ENCODE measurements around the gene ABLIM1.

The ABLIM1 gene

GRCh38 chr10:114508376-114508775 is 149.7 kb downstream of the ABLIM1 start:
- no peak for DNase-seq

GRCh38 chr10:114507449-114507848 is 150.6 kb downstream of the ABLIM1 start:
- no peak for DNase-seq

- no peak for DNase-seq
Measured at GRCh38 chr10:114506871-114507385, 151.1 kb downstream of the ABLIM1 start.

DNA sequence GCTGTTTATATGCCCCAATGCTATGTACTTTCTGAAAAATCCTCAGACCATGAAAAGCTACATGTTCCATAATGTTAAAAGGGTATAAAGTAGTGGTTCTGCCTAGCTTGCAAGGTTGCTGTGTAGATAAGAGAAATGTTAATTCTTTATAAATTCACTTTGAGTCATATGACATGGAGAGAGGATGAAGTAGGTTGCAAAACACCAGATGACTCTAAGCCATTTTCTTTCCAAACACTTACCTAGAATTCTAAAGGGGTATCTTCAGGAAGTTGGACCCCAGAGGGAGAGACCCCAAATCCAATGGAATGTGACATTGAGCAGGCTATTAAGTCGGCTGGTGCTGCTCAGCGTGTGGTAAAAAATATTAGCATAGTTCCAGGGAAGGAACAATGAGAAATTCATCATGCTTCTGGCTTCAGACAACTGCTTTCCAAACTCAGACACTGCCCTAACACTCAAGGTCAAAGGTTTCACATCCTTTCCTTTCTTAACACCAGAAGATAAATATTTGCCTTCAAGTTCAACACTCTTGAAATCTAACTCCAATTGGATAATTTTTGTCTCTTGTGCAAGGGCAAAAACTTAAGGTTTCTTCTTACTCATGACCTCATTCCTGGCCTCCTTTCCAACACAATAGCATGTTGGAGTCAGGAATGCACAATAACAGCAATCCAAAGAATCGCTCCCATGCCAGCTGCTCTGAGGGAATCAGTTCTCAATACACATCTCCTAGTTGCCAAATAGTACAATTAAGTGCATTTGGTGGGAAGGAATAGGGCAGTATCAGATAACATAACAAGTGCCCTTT is 153.1 kb downstream of the ABLIM1 start:
- DNase-seq = no peak

GRCh38 chr10:114502074-114502473 is 156.0 kb downstream of the ABLIM1 start:
- DNase-seq = no peak

DNA sequence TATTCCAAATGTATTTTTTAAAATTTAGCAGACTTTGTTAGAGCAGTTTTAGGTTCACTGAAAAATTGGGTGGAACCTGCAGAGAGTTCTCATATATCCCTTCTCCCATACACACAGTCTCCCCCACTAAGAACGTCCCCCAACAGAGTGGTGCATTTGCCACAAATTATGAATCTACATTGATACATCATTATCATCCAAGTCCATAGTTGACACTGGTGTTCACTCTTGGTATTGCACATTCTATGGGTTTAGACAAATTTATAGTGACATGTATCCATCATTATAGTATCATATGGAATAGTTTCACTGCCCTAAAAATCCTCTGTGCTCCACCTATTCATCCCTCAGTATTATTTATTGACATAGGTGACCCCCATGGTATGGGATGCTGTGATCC is 156.4 kb downstream of the ABLIM1 start:
- DNase-seq = no peak

DNA sequence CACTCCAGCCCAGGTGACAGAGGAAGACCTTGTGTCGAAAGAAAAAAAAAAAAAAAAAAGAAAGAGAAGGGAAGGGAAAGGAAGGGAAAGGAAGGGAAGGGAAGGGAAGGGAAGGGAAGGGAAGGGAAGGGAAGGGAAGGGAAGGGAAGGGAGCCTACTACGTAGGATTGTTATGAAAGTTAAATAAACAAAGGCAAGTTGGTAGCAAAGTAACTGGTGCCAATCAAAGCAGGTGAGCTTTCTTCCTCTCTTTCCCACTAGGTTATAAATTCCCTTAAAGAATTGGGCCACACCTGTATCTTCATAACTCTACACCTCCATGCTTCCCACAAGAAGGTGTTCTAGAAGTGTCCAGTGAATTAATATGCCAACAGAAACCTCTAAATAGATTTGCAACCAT is 157.4 kb downstream of the ABLIM1 start:
- no peak for DNase-seq

- DNase-seq = peak; percentile 63 to 65
Measured at GRCh38 chr10:114499630-114500190, 158.4 kb downstream of the ABLIM1 start.

DNA sequence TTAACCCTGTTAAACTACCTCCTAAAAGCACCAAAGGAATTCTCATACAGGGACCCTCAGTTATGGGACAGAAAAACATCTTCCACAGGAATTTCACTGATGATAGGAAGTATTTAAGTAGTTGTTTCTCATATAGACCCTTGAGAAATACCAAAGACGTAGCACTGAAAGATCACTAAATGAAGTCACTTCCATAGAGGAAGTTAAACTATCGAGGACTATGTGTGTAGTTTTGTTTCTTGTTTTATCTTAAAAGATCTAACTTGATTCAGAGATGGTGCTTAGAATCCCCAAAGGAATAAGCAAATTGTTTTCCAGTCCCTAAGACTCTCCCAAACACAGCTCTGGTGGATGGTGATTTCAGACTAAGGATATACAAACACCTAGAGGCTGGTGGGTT is 159.0 kb downstream of the ABLIM1 start:
- no peak for DNase-seq

DNA sequence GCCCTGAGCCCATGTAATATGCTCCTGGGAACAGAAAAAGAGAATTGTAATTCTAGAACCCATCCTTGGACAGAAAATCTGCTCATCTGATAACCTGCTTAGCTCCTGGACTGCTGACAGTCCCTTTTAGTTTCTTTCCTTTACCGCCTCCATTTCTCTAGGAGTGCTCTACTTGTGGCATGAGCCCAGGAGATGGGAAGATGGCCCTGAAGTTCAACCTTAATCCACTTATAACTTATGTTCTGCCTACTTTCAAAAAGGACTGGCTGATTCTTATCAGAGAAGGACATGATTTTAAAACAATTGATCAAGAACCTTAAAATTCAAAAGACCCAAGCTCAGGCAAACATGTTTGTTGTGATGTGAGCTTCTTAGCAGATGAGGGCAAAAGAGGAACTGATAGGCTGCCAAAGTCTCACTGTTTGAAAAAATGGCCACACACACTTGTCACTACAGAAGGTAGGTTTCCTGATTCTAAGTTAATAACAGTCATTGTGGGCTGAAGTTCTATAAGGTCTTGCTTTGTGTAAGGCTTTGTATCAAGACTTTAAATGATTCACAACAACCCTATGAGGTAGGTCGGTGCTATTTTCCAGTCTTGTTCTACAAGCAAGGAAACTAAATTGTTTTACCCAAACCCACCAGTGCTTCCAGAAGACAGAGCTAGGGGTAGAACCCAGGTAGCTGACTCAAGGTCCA is 159.5 kb downstream of the ABLIM1 start:
- DNase-seq = no peak

DNA sequence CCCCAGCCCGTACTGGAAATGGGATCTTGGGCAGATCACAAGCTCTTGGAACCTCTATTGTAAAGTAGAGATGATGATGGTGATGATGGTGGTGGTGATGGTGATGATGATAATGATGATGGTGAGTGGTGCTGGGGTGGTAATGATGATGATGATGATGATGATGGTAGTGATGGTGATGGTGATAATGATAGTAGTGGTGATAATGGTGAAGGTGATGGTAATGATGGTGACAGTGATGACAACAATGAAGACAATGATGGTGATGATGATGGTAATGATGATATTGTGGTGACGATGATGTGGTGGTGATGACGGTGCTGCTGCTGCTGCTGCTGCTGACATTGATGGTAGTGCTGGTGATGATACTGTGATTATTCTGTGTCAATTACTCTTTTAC is 162.8 kb downstream of the ABLIM1 start:
- DNase-seq = no peak

DNA sequence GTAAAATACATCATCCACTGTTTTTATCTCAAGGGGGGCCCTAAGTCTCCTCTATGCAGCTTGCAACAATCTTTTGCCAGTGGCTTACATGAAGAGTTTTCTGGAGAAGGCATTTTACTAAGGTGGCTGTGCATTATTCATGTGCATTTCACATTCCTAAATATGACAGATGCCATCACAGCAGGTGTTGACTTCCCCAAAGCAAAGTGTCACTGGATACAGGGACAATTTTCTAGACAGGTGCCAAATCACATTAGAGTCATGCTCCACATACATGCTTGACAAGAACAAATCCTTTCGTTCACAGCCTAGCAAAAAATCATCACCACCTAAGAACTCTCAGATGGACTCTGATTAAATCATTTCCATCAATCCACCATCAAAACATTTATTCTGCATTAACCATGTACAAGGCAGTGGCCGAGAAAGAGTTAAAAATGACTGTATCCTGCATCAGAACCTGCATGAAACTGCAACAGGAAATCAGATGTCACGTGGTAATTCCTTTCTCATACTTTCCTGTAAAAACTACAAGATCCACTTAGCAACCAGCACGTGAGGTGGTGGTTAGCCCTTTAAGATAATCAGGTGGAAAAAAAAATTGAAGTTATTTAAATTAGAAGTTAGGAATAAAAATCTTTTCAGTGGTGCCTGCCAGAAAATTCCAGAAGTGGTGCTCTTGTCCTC is 165.6 kb downstream of the ABLIM1 start:
- DNase-seq = peak; percentile 12 to 24

DNA sequence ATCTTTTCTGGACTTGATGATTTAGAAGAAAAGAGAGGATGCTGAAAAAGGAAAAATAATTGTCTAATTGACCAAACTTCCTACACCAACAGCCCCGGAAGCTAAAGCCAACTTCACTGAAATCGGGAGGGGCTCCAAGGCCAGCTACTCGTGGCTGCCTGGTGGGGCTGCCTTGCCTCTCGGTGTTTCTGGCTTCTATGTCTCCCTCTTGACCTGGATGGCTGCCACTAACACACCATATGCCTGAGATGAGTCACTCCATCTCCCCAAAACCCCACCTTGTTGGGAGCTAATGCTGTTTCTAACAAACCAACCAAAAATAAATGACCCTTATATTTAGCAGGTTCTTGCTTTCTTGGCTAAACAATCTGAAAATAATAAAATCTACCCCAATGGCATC is 166.1 kb downstream of the ABLIM1 start:
- DNase-seq = no peak

DNA sequence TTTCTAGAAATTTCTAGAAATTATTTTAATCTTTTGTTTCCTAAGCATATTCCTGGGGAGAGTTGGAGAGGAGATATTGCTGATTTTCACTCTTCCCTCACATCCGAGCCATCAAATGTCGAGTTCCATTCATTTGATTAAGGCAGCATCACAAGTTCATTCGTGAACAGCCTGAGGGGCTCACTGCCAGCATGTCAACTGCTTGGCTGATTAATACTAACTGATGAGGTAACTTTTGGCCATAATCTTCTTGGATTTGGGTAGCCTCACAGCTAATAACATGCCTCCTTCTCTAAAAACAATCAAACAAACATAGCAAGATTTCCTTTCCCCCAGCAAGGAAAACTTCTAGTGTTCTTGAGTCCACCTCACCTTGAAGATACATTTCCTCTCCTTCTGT is 166.7 kb downstream of the ABLIM1 start:
- DNase-seq = no peak

- DNase-seq = no peak
Measured at GRCh38 chr10:114489521-114490310, 168.4 kb downstream of the ABLIM1 start.

- no peak for DNase-seq
Measured at GRCh38 chr10:114487815-114488536, 170.1 kb downstream of the ABLIM1 start.

GRCh38 chr10:114486938-114487814 is 170.9 kb downstream of the ABLIM1 start:
- no peak for DNase-seq

GRCh38 chr10:114485696-114486400 is 172.2 kb downstream of the ABLIM1 start:
- no peak for DNase-seq

GRCh38 chr10:114483575-114483974 is 174.5 kb downstream of the ABLIM1 start:
- no peak for DNase-seq

Data from activated CD4-positive, alpha-beta T cell treated with anti-CD3 and anti-CD28 coated beads, Interleukin-2, amount 50 U/mL, for 4 hours (primary cell).